ENCODE measurements around the gene LIF. TPM values are rescaled to one million over a fixed set of nuclear protein-coding genes. Genes with fewer than 3 reads are reported as not detected.

Gene LIF
- total RNA-seq, 1 donor from 2014 or later = 3.8 TPM

- H3K27me3 Mint-ChIP-seq = peaks cover 25% of the 10 kb centered on the region
- TF ChIP-seq CTCF (conservative IDR thresholded peaks at IDR 0.05) = no peak
- no peaks in the 10 kb centered on the region for H3K36me3 Mint-ChIP-seq
- DNase-seq (ENCODE audit: extremely low spot score, unreplicated experiment) = no peak
- no peaks in the 10 kb centered on the region for H3K9me3 Mint-ChIP-seq
- peak overlapping the region; percentile 37 for H3K27ac Mint-ChIP-seq
- H3K4me3 Mint-ChIP-seq = no peak overlapping the region
- H3K4me1 Mint-ChIP-seq (ENCODE audit: unreplicated experiment) = peaks cover 31% of the 10 kb centered on the region
Measured at GRCh38 chr22:30212996-30213441, 33.5 kb downstream of the LIF start.

GRCh38 chr22:30212363-30212995, 34.1 kb downstream of the LIF start:
- DNase-seq (ENCODE audit: extremely low spot score, unreplicated experiment) = no peak
- Mint-ChIP-seq H3K27ac (peak overlapping the region; percentile 37), H3K9me3 (no peaks in the 10 kb centered on the region), H3K27me3 (peaks cover 25% of the 10 kb centered on the region), H3K4me3 (no peak overlapping the region), H3K4me1 (ENCODE audit: unreplicated experiment) (peaks cover 30% of the 10 kb centered on the region), H3K36me3 (no peaks in the 10 kb centered on the region)
- TF ChIP-seq CTCF (conservative IDR thresholded peaks at IDR 0.05) = no peak

- H3K27ac Mint-ChIP-seq = no peak overlapping the region
Measured at GRCh38 chr22:30211124-30211820, 35.3 kb downstream of the LIF start.

GRCh38 chr22:30210235-30210909, 36.2 kb downstream of the LIF start:
- H3K36me3 Mint-ChIP-seq = no peaks in the 10 kb centered on the region
- peak overlapping the region; percentile 73 for H3K27ac Mint-ChIP-seq
- peaks cover 19% of the 10 kb centered on the region for H3K27me3 Mint-ChIP-seq
- H3K4me1 Mint-ChIP-seq (ENCODE audit: unreplicated experiment) = peaks cover 43% of the 10 kb centered on the region
- peak overlapping the region; percentile 63 for H3K4me3 Mint-ChIP-seq
- no peaks in the 10 kb centered on the region for H3K9me3 Mint-ChIP-seq
- no peak for TF ChIP-seq CTCF (conservative IDR thresholded peaks at IDR 0.05)
- no peak for DNase-seq (ENCODE audit: extremely low spot score, unreplicated experiment)

More at GRCh38 chr22:30211124-30211820, 35.3 kb downstream of the LIF start:
- no peak for DNase-seq (ENCODE audit: extremely low spot score, unreplicated experiment)
- H3K27me3 Mint-ChIP-seq = peaks cover 25% of the 10 kb centered on the region
- no peaks in the 10 kb centered on the region for H3K9me3 Mint-ChIP-seq
- no peaks in the 10 kb centered on the region for H3K36me3 Mint-ChIP-seq
- TF ChIP-seq CTCF (conservative IDR thresholded peaks at IDR 0.05) = no peak
- H3K4me1 Mint-ChIP-seq (ENCODE audit: unreplicated experiment) = peaks cover 40% of the 10 kb centered on the region
- H3K4me3 Mint-ChIP-seq = no peak overlapping the region

- no peaks in the 10 kb centered on the region for H3K36me3 Mint-ChIP-seq
- no peak overlapping the region for H3K4me3 Mint-ChIP-seq
- DNase-seq (ENCODE audit: extremely low spot score, unreplicated experiment) = no peak
- H3K27ac Mint-ChIP-seq = peak overlapping the region; percentile 73
- no peaks in the 10 kb centered on the region for H3K9me3 Mint-ChIP-seq
- H3K4me1 Mint-ChIP-seq (ENCODE audit: unreplicated experiment) = peaks cover 44% of the 10 kb centered on the region
- no peak for TF ChIP-seq CTCF (conservative IDR thresholded peaks at IDR 0.05)
- H3K27me3 Mint-ChIP-seq = peaks cover 13% of the 10 kb centered on the region
Measured at GRCh38 chr22:30209642-30210041, 36.9 kb downstream of the LIF start.

All from type B pancreatic cell (in vitro differentiated cells).